ENCODE results near the gene TMCC2.

TMCC2 gene

DNA sequence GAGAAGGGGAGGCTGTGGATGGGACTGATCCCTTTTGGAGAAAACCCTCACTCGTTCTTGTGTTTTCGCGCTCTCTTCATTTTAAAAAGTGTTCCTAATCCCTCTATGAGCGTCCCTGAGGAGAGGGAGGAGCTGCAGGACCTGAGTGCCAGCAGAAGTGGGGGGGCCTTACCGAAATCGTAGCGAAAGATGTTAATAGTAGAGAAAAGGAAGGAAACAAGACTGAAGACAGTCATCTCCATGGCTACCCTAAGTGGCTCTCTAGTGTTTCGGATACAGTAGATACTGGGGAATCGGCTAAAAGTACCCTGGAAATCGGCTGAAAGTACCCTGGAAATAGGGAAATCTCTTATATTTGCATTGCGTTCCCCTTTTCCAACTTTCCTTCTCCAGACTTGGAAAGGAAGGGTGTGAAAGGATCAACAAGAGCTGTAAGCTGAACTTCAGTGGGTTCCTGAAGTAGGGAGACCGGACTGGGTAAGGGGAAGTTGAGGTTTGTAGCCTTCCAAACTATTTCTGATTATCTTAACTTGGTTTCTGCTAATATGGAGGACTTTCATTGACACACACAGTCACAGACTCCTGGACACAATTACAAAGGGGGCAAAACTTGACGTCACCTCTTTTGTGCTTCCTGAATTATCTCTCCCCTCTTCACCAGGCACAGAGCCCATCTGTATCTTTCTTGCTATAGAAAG is 15.8 kb upstream of the TMCC2 start:
- 66% methylated on average over 10 of the region's 13 CpGs for WGBS

DNA sequence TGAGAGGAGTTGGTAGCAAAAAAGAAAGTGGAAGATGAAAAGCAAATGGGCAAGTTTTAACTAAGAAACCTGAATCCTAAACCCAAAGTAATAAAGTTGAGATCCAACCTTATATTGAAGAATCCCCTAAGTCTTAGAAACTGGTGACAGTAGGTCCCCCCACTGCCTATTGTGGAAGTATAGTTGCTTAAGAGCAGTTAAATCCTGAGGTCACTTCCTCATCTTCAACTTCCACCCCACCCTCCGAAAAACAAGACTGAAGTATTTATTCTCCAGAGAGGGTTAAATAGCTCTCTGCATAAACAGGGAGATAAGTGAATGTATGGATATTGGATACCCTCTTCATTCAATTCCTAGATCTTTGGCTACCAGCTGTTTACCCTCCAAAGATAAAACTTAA is 13.0 kb upstream of the TMCC2 start:
- Histone ChIP-seq H2BK12ac (ENCODE audit: low read length in 2 of 2) (no peak overlapping the region), H3K79me1 (replicated peaks; ENCODE audit: low read length, poor library complexity, severe bottlenecking) (peaks cover 4% of the 10 kb centered on the region), H2AFZ (ENCODE audit: low read depth, low read length) (no peak overlapping the region), H2BK15ac (ENCODE audit: low read depth, poor library complexity, severe bottlenecking) (no peak overlapping the region), H3K4me3 (ENCODE audit: insufficient read depth in 1 of 2, low read depth in 1 of 2, low read length in 2 of 2) (no peak overlapping the region), H3K4ac (ENCODE audit: low read depth in 1 of 2, low read length in 2 of 2) (no peak overlapping the region), H3K14ac (ENCODE audit: low read length in 2 of 2) (no peak overlapping the region), H3K36me3 (ENCODE audit: control insufficient read depth in 1 of 2, insufficient read depth in 2 of 2, low read depth in 1 of 2, low read length in 2 of 2) (no peaks in the 10 kb centered on the region), H3K4me1 (ENCODE audit: control insufficient read depth, insufficient read depth, low read depth, low read length) (peaks cover 3% of the 10 kb centered on the region), H3K18ac (ENCODE audit: low read depth in 1 of 2, low read length in 2 of 2) (no peak overlapping the region), H2AK5ac (ENCODE audit: low read length, severe bottlenecking) (no peak overlapping the region), H3K27me3 (ENCODE audit: control insufficient read depth in 1 of 2, insufficient read depth in 1 of 2, low read length in 2 of 2) (no peaks in the 10 kb centered on the region), H3K9me3 (ENCODE audit: control insufficient read depth, low read length) (no peaks in the 10 kb centered on the region), H2BK120ac (ENCODE audit: low read depth, low read length) (no peak overlapping the region), H3K4me2 (ENCODE audit: low read length, poor library complexity, severe bottlenecking) (no peak overlapping the region), H3K23ac (ENCODE audit: low read length in 2 of 2) (no peak overlapping the region), H4K8ac (ENCODE audit: low read length) (no peak overlapping the region), H3K9ac (ENCODE audit: low read length) (no peak overlapping the region), H2BK5ac (ENCODE audit: low read depth, low read length, poor library complexity, severe bottlenecking) (no peak overlapping the region), H3K27ac (ENCODE audit: low read length, poor library complexity, severe bottlenecking) (no peak overlapping the region), H4K91ac (ENCODE audit: low read length) (no peak overlapping the region)
- DNase-seq = no peak
- WGBS = no CpG with 5 or more reads among the region's 1 CpG

More for the DNA sequence above, 15.8 kb upstream of the TMCC2 start:
- Histone ChIP-seq H2AFZ (ENCODE audit: low read depth, low read length) (no peak overlapping the region), H4K8ac (ENCODE audit: low read length) (peak overlapping the region; percentile 19), H3K14ac (ENCODE audit: low read length in 2 of 2) (no peak overlapping the region), H3K9ac (ENCODE audit: low read length) (peak overlapping the region; percentile 94), H3K18ac (ENCODE audit: low read depth in 1 of 2, low read length in 2 of 2) (no peak overlapping the region), H3K27me3 (ENCODE audit: control insufficient read depth in 1 of 2, insufficient read depth in 1 of 2, low read length in 2 of 2) (no peaks in the 10 kb centered on the region), H3K23ac (ENCODE audit: low read length in 2 of 2) (no peak overlapping the region), H2BK12ac (ENCODE audit: low read length in 2 of 2) (no peak overlapping the region), H3K4me1 (ENCODE audit: control insufficient read depth, insufficient read depth, low read depth, low read length) (peaks cover 3% of the 10 kb centered on the region), H3K4ac (ENCODE audit: low read depth in 1 of 2, low read length in 2 of 2) (peak overlapping the region in 1 of 2 experiments; percentile 49), H3K9me3 (ENCODE audit: control insufficient read depth, low read length) (no peaks in the 10 kb centered on the region), H3K36me3 (ENCODE audit: control insufficient read depth in 1 of 2, insufficient read depth in 2 of 2, low read depth in 1 of 2, low read length in 2 of 2) (no peaks in the 10 kb centered on the region), H3K27ac (ENCODE audit: low read length, poor library complexity, severe bottlenecking) (no peak overlapping the region), H2AK5ac (ENCODE audit: low read length, severe bottlenecking) (no peak overlapping the region), H3K4me2 (ENCODE audit: low read length, poor library complexity, severe bottlenecking) (peak overlapping the region; percentile 65), H2BK15ac (ENCODE audit: low read depth, poor library complexity, severe bottlenecking) (no peak overlapping the region), H2BK120ac (ENCODE audit: low read depth, low read length) (no peak overlapping the region), H3K4me3 (ENCODE audit: insufficient read depth in 1 of 2, low read depth in 1 of 2, low read length in 2 of 2) (peak overlapping the region in 1 of 2 experiments; percentile 95), H3K79me1 (replicated peaks; ENCODE audit: low read length, poor library complexity, severe bottlenecking) (peaks cover 5% of the 10 kb centered on the region), H2BK5ac (ENCODE audit: low read depth, low read length, poor library complexity, severe bottlenecking) (no peak overlapping the region), H4K91ac (ENCODE audit: low read length) (no peak overlapping the region)
- DNase-seq = no peak

GRCh38 chr1:205216588-205216987 is 11.2 kb upstream of the TMCC2 start:
- H3K14ac ChIP-seq (ENCODE audit: low read length in 2 of 2) = no peak overlapping the region
- 79% methylated on average over 2 of the region's 4 CpGs for WGBS
- H2BK15ac ChIP-seq (ENCODE audit: low read depth, poor library complexity, severe bottlenecking) = no peak overlapping the region
- H3K4me3 ChIP-seq (ENCODE audit: insufficient read depth in 1 of 2, low read depth in 1 of 2, low read length in 2 of 2) = no peak overlapping the region
- H2AK5ac ChIP-seq (ENCODE audit: low read length, severe bottlenecking) = no peak overlapping the region
- no peak overlapping the region for H4K8ac ChIP-seq (ENCODE audit: low read length)
- H2BK5ac ChIP-seq (ENCODE audit: low read depth, low read length, poor library complexity, severe bottlenecking) = no peak overlapping the region
- no peak overlapping the region for H2BK12ac ChIP-seq (ENCODE audit: low read length in 2 of 2)
- no peaks in the 10 kb centered on the region for H3K79me1 ChIP-seq (replicated peaks; ENCODE audit: low read length, poor library complexity, severe bottlenecking)
- no peak overlapping the region for H2BK120ac ChIP-seq (ENCODE audit: low read depth, low read length)
- no peak overlapping the region for H3K23ac ChIP-seq (ENCODE audit: low read length in 2 of 2)
- H4K91ac ChIP-seq (ENCODE audit: low read length) = no peak overlapping the region
- no peaks in the 10 kb centered on the region for H3K36me3 ChIP-seq (ENCODE audit: control insufficient read depth in 1 of 2, insufficient read depth in 2 of 2, low read depth in 1 of 2, low read length in 2 of 2)
- H3K4me2 ChIP-seq (ENCODE audit: low read length, poor library complexity, severe bottlenecking) = no peak overlapping the region
- no peaks in the 10 kb centered on the region for H3K9me3 ChIP-seq (ENCODE audit: control insufficient read depth, low read length)
- no peaks in the 10 kb centered on the region for H3K27me3 ChIP-seq (ENCODE audit: control insufficient read depth in 1 of 2, insufficient read depth in 1 of 2, low read length in 2 of 2)
- H3K18ac ChIP-seq (ENCODE audit: low read depth in 1 of 2, low read length in 2 of 2) = no peak overlapping the region
- H3K4ac ChIP-seq (ENCODE audit: low read depth in 1 of 2, low read length in 2 of 2) = no peak overlapping the region
- no peak overlapping the region for H3K9ac ChIP-seq (ENCODE audit: low read length)
- H3K27ac ChIP-seq (ENCODE audit: low read length, poor library complexity, severe bottlenecking) = no peak overlapping the region
- H3K4me1 ChIP-seq (ENCODE audit: control insufficient read depth, insufficient read depth, low read depth, low read length) = no peaks in the 10 kb centered on the region
- H2AFZ ChIP-seq (ENCODE audit: low read depth, low read length) = no peak overlapping the region
- no peak for DNase-seq

DNA sequence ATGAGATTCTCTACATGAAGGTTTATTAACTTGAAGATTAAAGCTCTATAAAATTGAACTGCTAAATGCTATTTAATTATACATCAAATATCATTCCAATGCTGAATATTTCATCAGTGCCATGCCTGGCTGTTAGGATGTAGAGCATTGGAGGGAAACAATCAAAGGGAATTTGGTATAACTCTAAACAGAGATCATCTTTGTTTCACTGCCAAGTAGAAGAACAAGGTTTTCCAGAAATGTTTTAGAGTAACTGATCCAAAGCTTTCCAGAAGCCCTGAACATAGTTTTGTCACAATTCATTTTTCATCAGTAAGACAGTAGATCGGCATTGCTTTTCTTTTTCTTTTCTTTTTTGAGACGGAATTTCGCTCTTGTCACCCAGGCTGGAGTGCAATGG is 10.3 kb upstream of the TMCC2 start:
- no peak overlapping the region for H2BK5ac ChIP-seq (ENCODE audit: low read depth, low read length, poor library complexity, severe bottlenecking)

More for the DNA sequence above, 10.3 kb upstream of the TMCC2 start:
- H3K23ac ChIP-seq (ENCODE audit: low read length in 2 of 2) = no peak overlapping the region
- no peak overlapping the region for H4K91ac ChIP-seq (ENCODE audit: low read length)
- no peak overlapping the region for H3K4me2 ChIP-seq (ENCODE audit: low read length, poor library complexity, severe bottlenecking)
- H3K9ac ChIP-seq (ENCODE audit: low read length) = no peak overlapping the region
- no peaks in the 10 kb centered on the region for H3K36me3 ChIP-seq (ENCODE audit: control insufficient read depth in 1 of 2, insufficient read depth in 2 of 2, low read depth in 1 of 2, low read length in 2 of 2)
- H3K4me3 ChIP-seq (ENCODE audit: insufficient read depth in 1 of 2, low read depth in 1 of 2, low read length in 2 of 2) = no peak overlapping the region
- no peak overlapping the region for H2BK15ac ChIP-seq (ENCODE audit: low read depth, poor library complexity, severe bottlenecking)
- H3K4ac ChIP-seq (ENCODE audit: low read depth in 1 of 2, low read length in 2 of 2) = no peak overlapping the region
- no peaks in the 10 kb centered on the region for H3K79me1 ChIP-seq (replicated peaks; ENCODE audit: low read length, poor library complexity, severe bottlenecking)
- H2BK12ac ChIP-seq (ENCODE audit: low read length in 2 of 2) = no peak overlapping the region
- H3K14ac ChIP-seq (ENCODE audit: low read length in 2 of 2) = no peak overlapping the region
- no peak overlapping the region for H3K27ac ChIP-seq (ENCODE audit: low read length, poor library complexity, severe bottlenecking)
- no peak for DNase-seq
- no peaks in the 10 kb centered on the region for H3K4me1 ChIP-seq (ENCODE audit: control insufficient read depth, insufficient read depth, low read depth, low read length)
- no peak overlapping the region for H2BK120ac ChIP-seq (ENCODE audit: low read depth, low read length)
- no peak overlapping the region for H4K8ac ChIP-seq (ENCODE audit: low read length)
- H3K9me3 ChIP-seq (ENCODE audit: control insufficient read depth, low read length) = no peaks in the 10 kb centered on the region
- H2AK5ac ChIP-seq (ENCODE audit: low read length, severe bottlenecking) = no peak overlapping the region
- 94% methylated on average over 3 of the region's 3 CpGs for WGBS
- H3K27me3 ChIP-seq (ENCODE audit: control insufficient read depth in 1 of 2, insufficient read depth in 1 of 2, low read length in 2 of 2) = no peaks in the 10 kb centered on the region
- no peak overlapping the region for H2AFZ ChIP-seq (ENCODE audit: low read depth, low read length)
- H3K18ac ChIP-seq (ENCODE audit: low read depth in 1 of 2, low read length in 2 of 2) = no peak overlapping the region
